MM.1S (cell line): ENCODE data around the gene TDRD5.

Experiments used
- DNase-seq: peaks from one replicate; pipeline ENCODE4 v3.0.0-alpha.2; 2015
- H2AFZ ChIP-seq: fragments of 300-600 bp; sonication (generic); 2 replicates; pipeline ENCODE4 v1.6.0; 2016; ENCODE audit warnings: antibody characterized with exemption, low read length
- H3F3A ChIP-seq: fragments of 300-600 bp; sonication (generic); 2 replicates; pipeline ENCODE4 v1.6.1; 2016; ENCODE audit warnings: mild to moderate bottlenecking, antibody characterized with exemption, low read length, moderate library complexity, mixed read lengths; ENCODE audit not compliant: insufficient read depth
- H3K27ac ChIP-seq: fragments of 300-600 bp; sonication (generic); 2 replicates; pipeline ENCODE4 v1.5.1; 2016; ENCODE audit warnings: mild to moderate bottlenecking, low read length
- H3K27me3 ChIP-seq: fragments of 300-600 bp; sonication (generic); replicated peaks from 2 replicates; pipeline ENCODE4 v1.6.0; 2016; ENCODE audit warnings: low read length; ENCODE audit not compliant: insufficient read depth
- H3K36me3 ChIP-seq: fragments of 300-600 bp; sonication (generic); replicated peaks from 2 replicates; pipeline ENCODE4 v1.6.1; 2016; ENCODE audit warnings: mild to moderate bottlenecking, low read length, mixed read lengths; ENCODE audit not compliant: insufficient read depth
- H3K4me1 ChIP-seq: fragments of 300-600 bp; sonication (generic); 2 replicates; pipeline ENCODE4 v1.6.1; 2016; ENCODE audit warnings: low read length, mixed read lengths
- H3K4me2 ChIP-seq: fragments of 300-600 bp; sonication (generic); 2 replicates; pipeline ENCODE4 v1.6.0; 2016; ENCODE audit warnings: low read depth, low read length
- H3K4me3 ChIP-seq: fragments of 300-600 bp; sonication (generic); 2 replicates; pipeline ENCODE4 v1.5.1; 2016; ENCODE audit warnings: low read length, mixed read lengths
- H3K79me2 ChIP-seq: fragments of 300-600 bp; sonication (generic); 2 replicates; pipeline ENCODE4 v1.6.1; 2016; ENCODE audit warnings: mixed run types, low read length, mixed read lengths
- H3K9ac ChIP-seq: fragments of 300-600 bp; sonication (generic); 2 replicates; pipeline ENCODE4 v1.6.1; 2016; ENCODE audit warnings: low read length, mixed read lengths
- H3K9me2 ChIP-seq: fragments of 300-600 bp; sonication (generic); replicated peaks from 2 replicates; pipeline ENCODE4 v1.6.1; 2016; ENCODE audit warnings: mild to moderate bottlenecking, low read length, mixed read lengths; ENCODE audit not compliant: insufficient read depth
- H3K9me3 ChIP-seq: fragments of 300-600 bp; sonication (generic); replicated peaks from 2 replicates; pipeline ENCODE4 v1.6.1; 2016; ENCODE audit warnings: mild to moderate bottlenecking, low read length, mixed read lengths; ENCODE audit not compliant: insufficient read depth
- H4K20me1 ChIP-seq: fragments of 300-600 bp; sonication (generic); 2 replicates; pipeline ENCODE4 v1.6.1; 2016; ENCODE audit warnings: mild to moderate bottlenecking, low read length, moderate library complexity, mixed read lengths; ENCODE audit not compliant: insufficient read depth
- EZH2 ChIP-seq: fragments of 300-600 bp; sonication (generic); optimal IDR thresholded peaks from 2 replicates; pipeline ENCODE3; 2017; ENCODE audit warnings: low read depth, mild to moderate bottlenecking, antibody characterized with exemption, low read length, mixed read lengths
- EZH2phosphoT487 ChIP-seq: fragments of 300-600 bp; sonication (generic); IDR thresholded peaks from 2 replicates; pipeline ENCODE4 v1.6.1; 2018; ENCODE audit warnings: antibody characterized with exemption, low read length
- TF ChIP-seq, protein P1 (sequence below): fragments of 300-600 bp; sonication (generic); IDR thresholded peaks from 2 replicates; pipeline ENCODE4 v1.5.1; 2016; ENCODE audit warnings: antibody characterized with exemption, low read length, mixed read lengths

Gene TDRD5

DNA sequence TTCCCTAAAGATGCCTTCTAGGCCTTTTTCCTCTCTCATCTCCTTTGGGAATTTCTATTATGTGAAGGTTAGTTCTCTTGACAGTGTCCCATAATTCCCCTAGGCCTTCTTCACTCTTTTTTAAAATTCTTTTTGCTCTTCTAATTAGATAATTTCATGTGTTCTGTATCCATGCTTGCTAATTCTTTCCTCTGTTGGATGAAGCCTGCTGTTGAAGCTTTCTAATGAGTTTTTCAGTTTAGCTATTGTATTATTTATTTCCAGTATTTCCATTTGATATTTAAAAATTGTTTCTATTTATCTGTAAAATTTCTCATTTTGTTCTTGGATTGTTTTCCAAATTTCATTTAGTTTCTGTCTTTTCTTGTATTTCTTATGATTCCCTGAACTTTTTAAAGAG is 123.0 kb downstream of the TDRD5 start:
- H4K20me1 ChIP-seq = no peaks in the 10 kb centered on the region

DNA sequence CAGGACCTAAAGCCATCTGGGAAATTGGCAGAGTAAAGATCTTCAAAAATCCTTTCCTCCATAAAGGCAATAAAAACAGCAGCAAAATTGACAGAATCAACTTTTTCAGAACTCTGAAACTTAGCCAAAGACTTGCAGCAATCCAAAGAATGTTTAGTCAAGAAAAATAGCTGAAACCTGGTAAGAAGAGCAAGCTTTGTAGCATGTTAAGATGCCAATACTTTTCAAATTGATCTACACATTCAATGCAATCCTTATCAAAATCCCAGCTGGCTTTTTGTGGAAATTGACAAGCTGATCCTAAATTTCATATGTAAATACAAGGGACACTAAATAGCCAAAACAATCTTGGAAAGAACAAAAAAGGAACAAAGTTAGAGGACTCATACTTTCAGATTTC is 127.6 kb downstream of the TDRD5 start:
- no peaks in the 10 kb centered on the region for H3K4me1 ChIP-seq
- H3K79me2 ChIP-seq = no peaks in the 10 kb centered on the region
- no peak overlapping the region for H3K9ac ChIP-seq
- no peak overlapping the region for H2AFZ ChIP-seq
- H3K4me3 ChIP-seq = no peak overlapping the region
- H3K4me2 ChIP-seq = no peak overlapping the region
- no peak overlapping the region for H3K27ac ChIP-seq
- DNase-seq = no peak
- TF ChIP-seq EZH2phosphoT487 = no peak
- TF ChIP-seq, protein P1, sequence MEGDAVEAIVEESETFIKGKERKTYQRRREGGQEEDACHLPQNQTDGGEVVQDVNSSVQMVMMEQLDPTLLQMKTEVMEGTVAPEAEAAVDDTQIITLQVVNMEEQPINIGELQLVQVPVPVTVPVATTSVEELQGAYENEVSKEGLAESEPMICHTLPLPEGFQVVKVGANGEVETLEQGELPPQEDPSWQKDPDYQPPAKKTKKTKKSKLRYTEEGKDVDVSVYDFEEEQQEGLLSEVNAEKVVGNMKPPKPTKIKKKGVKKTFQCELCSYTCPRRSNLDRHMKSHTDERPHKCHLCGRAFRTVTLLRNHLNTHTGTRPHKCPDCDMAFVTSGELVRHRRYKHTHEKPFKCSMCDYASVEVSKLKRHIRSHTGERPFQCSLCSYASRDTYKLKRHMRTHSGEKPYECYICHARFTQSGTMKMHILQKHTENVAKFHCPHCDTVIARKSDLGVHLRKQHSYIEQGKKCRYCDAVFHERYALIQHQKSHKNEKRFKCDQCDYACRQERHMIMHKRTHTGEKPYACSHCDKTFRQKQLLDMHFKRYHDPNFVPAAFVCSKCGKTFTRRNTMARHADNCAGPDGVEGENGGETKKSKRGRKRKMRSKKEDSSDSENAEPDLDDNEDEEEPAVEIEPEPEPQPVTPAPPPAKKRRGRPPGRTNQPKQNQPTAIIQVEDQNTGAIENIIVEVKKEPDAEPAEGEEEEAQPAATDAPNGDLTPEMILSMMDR = no peak
- TF ChIP-seq EZH2 = no peak
- H3F3A ChIP-seq = no peaks in the 10 kb centered on the region
- no peaks in the 10 kb centered on the region for H3K9me2 ChIP-seq
- no peaks in the 10 kb centered on the region for H4K20me1 ChIP-seq
- H3K27me3 ChIP-seq = no peaks in the 10 kb centered on the region
- no peaks in the 10 kb centered on the region for H3K9me3 ChIP-seq
- H3K36me3 ChIP-seq = no peaks in the 10 kb centered on the region

More for the DNA sequence above, 123.0 kb downstream of the TDRD5 start:
- Histone ChIP-seq H3K4me1 (no peaks in the 10 kb centered on the region), H2AFZ (no peak overlapping the region), H3K79me2 (no peaks in the 10 kb centered on the region), H3K9ac (no peak overlapping the region), H3K9me2 (no peaks in the 10 kb centered on the region), H3K36me3 (no peaks in the 10 kb centered on the region), H3K4me3 (no peak overlapping the region), H3K27ac (no peak overlapping the region), H3F3A (no peaks in the 10 kb centered on the region), H3K27me3 (no peaks in the 10 kb centered on the region), H3K4me2 (no peak overlapping the region), H3K9me3 (no peaks in the 10 kb centered on the region)
- no peak for DNase-seq
- TF ChIP-seq, protein P1 = no peak
- TF ChIP-seq EZH2phosphoT487 = no peak

DNA sequence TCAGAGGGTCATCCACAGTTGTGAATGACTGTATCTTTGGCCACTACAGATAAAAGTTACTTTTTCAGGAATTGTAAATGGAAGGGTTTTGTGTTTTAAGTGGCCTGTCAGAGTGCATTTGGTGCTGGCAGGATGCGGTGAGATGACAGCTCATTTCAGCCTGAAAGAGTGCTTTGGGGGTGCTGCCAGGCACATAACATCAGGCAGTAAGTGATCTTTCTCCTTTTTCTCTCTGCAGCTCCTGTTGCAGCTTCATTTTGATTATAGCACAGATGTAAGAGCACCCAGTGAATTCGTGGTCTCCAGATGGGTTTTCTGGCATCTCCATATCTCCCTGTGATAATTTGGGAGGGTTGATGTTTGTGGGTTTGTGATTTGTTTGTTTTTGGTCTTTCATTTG is 136.6 kb downstream of the TDRD5 start:
- no peak for TF ChIP-seq EZH2phosphoT487
- no peak for TF ChIP-seq EZH2
- TF ChIP-seq, protein P1 = no peak
- no peak for DNase-seq
- Histone ChIP-seq H3K79me2 (no peaks in the 10 kb centered on the region), H3K27me3 (no peaks in the 10 kb centered on the region), H4K20me1 (no peaks in the 10 kb centered on the region), H3K36me3 (no peaks in the 10 kb centered on the region), H3K4me3 (no peak overlapping the region), H2AFZ (no peak overlapping the region), H3F3A (no peaks in the 10 kb centered on the region), H3K9me3 (no peaks in the 10 kb centered on the region), H3K4me2 (no peak overlapping the region), H3K4me1 (no peaks in the 10 kb centered on the region), H3K9ac (no peak overlapping the region), H3K9me2 (no peaks in the 10 kb centered on the region), H3K27ac (no peak overlapping the region)
